NCI-H1092 treated with DMSO at 0.1 percent for 48 hours (cell line): ENCODE measurements around the gene C16orf78.

ENCODE experiments used
- DNase-seq: peaks from one replicate; lab custom pipeline; 2025; lab: John Stamatoyannopoulos, UW

Gene C16orf78, protein sequence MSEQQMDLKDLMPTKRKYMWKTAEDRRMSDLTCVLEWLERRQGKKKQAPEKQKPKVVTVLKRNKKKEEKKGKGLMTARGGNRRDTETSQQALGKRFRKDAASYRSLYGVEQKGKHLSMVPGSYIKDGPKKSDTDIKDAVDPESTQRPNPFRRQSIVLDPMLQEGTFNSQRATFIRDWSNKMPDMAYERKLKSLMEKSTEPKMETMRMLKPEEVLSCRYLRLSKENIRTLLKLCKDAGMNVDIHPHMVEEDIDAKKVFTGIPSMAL

GRCh38 chr16:49373504-49373903, at the start of gene C16orf78:
TSS of gene C16orf78 (plus strand) at chr16:49373804. CDS start at chr16:49373940, 136 bp downstream.
- no peak for DNase-seq

DNA sequence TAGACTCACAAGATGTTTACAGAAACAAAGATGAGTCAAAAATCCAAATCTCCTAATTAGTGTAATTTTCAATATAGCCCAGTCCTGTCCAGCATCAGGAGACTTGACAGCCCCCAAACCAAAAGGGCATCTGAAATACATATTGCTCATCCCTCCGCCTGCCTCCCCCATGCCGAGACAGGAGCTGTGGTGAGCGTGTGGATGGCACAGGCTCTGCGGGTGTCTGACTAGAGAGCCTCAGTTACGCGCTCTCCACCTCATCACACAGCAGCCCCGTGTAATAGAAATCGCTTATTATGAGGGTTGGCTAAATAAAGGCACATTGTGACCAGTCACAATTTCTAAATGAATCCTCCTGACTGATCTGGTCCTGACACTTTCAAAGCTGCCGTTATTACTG, 48.9 kb upstream of the C16orf78 start:
- no peak for DNase-seq

- DNase-seq = no peak
Measured at GRCh38 chr16:49327466-49327865, 46.1 kb upstream of the C16orf78 start.

DNA sequence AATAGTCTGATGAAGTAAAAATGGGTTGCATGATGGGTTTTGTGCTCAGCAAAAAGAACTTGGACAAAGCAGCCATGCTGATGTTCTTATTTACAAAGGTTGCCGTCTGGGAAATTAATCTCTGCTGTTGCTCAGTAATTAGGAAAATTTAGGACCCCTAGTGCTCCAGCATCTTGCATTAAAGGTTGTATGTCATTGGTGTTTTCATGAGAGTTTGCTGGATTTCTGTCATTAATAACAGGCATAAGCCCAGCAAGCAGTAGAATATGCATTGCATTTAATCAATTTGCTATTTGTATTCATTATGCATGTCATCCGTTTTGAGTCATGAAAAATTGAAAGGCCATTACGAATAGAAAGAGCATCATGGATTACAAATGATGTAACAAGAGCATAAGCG, 45.3 kb upstream of the C16orf78 start:
- no peak for DNase-seq

- no peak for DNase-seq
Measured at GRCh38 chr16:49330562-49331201, 42.9 kb upstream of the C16orf78 start.

- no peak for DNase-seq
Measured at GRCh38 chr16:49332589-49333258, 40.9 kb upstream of the C16orf78 start.

- DNase-seq = no peak
Measured at GRCh38 chr16:49333259-49333597, 40.4 kb upstream of the C16orf78 start.

GRCh38 chr16:49335828-49336227, 37.8 kb upstream of the C16orf78 start:
- DNase-seq = no peak

DNA sequence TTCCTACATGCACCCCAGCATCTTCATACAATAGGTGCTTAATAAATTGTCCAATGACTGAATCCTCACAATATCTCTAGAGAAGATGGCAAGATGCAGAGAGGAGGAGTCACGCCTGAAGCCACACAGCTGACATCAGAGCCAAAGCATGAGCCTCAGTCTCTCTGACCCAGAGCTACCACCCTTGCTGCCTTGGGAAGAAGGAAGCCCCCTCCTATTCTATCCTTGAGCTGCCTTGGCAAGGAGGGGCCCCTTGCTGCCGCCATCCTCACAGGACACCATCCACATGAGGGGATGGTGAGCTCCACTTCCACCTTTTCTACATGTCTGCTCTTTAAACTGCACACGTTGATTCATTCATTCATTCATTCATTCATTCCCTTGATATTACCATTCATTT, 37.0 kb upstream of the C16orf78 start:
- no peak for DNase-seq

DNA sequence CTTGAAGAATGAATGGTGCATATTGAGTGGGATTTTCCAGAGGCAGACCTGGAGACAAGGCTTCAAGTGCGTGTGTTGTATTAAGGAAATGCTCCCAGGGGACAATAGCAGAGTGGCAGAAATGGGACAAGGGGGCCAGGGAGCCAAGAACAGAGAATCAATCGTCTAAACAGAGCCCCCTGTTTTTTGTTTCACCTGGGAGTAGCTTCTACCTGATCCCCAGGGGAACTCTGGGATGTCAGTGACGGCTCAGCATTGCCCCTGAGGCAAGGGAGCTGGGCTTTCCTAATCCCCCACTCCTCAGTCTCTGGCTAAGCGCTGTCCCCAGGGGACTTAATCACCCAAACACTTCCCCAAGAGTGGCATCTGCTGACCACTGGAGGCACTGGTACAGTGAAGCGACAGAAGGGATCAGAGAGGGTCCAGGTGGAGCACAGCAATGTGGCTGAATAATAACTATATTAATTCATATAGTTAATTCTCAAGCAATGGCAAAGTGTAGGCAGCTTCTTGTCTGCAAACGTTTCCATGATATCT, 35.7 kb upstream of the C16orf78 start:
- DNase-seq = peak; percentile 90

DNA sequence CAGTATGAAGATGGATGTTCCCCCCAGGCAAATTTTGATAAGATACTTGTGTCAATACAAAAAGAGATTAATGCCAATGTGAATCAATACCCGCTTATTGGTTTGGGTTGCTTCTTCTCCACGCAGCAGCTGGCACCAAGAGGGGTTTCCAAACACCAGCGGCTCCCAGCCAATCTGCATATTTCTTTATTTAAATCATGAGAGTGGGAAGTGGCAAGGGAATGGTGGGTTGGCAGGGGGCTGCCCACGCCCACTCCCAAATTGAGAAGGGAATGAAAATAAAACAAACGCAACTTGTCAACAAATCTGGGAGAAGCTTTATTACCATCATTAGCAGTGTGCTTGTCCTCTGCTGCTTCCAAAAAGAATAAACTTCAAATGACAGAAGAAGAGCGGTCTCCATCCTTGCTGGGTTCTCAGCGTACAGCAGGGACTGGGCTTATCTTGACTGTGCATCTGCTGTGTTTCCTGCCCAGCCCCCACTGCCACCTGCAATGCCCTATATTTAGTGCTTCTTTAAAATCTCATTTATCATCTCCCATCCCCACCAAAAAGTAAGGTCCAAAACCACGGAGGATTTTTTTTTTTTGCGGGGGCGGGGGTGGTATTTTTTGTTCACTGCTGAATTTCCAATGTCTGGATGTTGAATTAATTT, 34.9 kb upstream of the C16orf78 start:
- DNase-seq = no peak

DNA sequence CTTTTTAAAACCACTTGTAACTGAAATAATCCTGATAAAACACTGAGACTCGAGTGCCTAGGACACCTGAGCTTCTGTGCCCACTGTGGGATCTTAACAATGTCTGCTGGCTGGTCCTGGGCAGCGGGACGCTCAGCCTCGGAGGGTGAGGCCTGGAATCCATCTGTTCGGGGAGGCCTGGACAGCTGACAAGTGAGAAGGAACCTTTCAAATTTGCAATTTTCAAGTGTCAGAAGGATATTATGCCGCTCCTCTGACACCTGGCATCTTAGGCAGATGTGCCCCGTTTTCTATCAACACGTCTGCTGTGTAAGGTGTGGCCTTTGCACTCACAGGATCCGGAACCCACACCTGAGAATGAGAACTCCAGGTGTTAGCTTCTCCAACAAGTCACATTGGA, 33.1 kb upstream of the C16orf78 start:
- DNase-seq = no peak

GRCh38 chr16:49341706-49342105, 31.9 kb upstream of the C16orf78 start:
- no peak for DNase-seq

- DNase-seq = no peak
Measured at GRCh38 chr16:49342336-49343265, 31.0 kb upstream of the C16orf78 start.

DNA sequence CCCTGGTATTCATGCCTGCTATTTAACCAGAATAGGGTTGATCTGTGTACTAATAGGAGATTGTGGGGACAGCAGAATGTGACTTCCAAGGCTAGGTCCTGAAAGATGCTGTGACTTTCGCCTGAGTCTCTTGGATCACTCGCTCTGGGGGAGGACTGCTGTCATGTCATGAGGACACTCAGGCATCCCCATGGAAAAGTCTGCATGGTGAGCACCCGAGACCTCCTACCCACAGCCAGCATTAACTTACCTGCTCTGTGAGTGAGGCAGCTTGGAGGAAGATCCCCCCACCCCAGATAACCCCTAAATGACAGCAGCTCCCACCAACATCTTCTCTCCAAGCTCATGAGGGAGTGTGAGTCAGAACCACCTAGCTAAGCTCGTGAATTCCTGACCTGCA, 30.3 kb upstream of the C16orf78 start:
- no peak for DNase-seq

DNA sequence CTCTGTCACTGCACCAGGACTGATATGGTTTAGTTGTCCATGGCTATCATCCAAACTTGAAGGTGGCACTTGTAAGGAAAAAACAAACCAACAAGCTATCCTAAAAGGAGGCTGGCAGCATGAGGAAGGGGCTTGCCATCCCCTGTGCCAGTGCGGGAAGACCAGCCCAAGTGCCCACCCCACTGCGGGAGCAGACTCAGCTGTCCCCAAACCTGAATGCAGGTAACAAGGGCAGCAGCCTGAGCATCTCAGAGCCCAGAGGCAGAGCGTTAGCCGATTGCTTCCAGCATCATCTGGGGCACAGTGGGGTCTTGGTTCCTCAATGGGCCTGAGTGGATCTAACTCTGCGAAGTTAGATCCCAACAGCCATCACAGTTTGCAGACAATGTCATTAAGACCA, 29.2 kb upstream of the C16orf78 start:
- no peak for DNase-seq

DNA sequence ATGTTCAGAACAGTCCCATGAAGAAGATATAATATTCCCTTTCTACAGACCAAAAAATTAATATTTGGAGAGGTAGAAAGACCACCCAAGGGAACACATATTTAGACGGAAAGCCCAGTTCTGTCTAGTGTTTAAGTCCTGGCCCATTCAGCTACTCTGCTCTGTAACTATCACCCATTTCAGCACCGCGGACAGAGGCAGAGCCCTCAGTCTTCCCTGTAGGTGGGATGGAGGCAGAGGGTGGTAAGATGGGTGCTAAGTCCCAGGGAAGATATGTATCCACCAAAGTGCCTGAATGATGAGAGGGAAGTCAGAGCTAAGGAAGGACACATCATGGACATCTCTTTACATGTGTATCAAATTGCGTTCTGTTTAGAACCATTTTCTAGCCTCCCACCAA, 27.8 kb upstream of the C16orf78 start:
- DNase-seq = no peak

DNA sequence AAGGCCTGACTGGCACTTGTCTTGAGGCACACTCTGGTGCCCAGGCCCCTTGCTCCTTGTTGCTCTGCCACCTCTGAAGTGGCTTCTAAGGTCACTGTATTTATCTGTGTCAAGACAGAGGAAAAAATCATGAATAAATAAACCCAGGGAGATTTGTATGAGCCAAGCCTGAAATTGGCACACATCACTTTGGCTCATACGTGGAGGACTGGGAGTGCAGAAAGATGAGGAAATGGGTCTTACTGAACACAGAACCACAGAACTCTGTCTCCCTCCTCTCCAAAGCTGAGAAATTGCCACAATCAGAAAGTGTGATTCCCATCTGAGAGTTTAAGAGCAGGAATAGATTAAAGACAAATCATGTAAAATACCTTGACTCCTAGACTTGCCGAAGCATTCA, 27.1 kb upstream of the C16orf78 start:
- no peak for DNase-seq

- no peak for DNase-seq
Measured at GRCh38 chr16:49347476-49347875, 26.1 kb upstream of the C16orf78 start.

GRCh38 chr16:49348408-49349176, 25.0 kb upstream of the C16orf78 start:
- no peak for DNase-seq
